Activated CD8-positive, alpha-beta memory T cell treated with anti-CD3 and anti-CD28 coated beads for 48 hours (primary cell): ENCODE data around the gene SPAG9.

Experiments
- DNase-seq, 3 experiments: peaks; one replicate each; pipeline ENCODE4 v3.0.0-alpha.2; 2020; ENCODE audit warnings: low read depth in 2 of 3, low spot score in 2 of 3

The SPAG9 gene

GRCh38 chr17:50939795-50940684 lies 180.6 kb downstream of the SPAG9 start:
- DNase-seq = no peak

- DNase-seq = no peak
Measured at GRCh38 chr17:50939542-50939794, 181.2 kb downstream of the SPAG9 start.

GRCh38 chr17:50938821-50939541 lies 181.7 kb downstream of the SPAG9 start:
- DNase-seq = no peak

- no peak for DNase-seq
Measured at GRCh38 chr17:50935996-50936266, 184.7 kb downstream of the SPAG9 start.

GRCh38 chr17:50935221-50935995 lies 185.3 kb downstream of the SPAG9 start:
- DNase-seq = no peak

- DNase-seq = no peak
Measured at GRCh38 chr17:50934672-50935220, 185.9 kb downstream of the SPAG9 start.

- no peak for DNase-seq
Measured at GRCh38 chr17:50934161-50934560, 186.5 kb downstream of the SPAG9 start.

GRCh38 chr17:50931144-50931908 lies 189.3 kb downstream of the SPAG9 start:
- no peak for DNase-seq

- DNase-seq = no peak
Measured at GRCh38 chr17:50928646-50929045, 192.0 kb downstream of the SPAG9 start.

- no peak for DNase-seq
Measured at GRCh38 chr17:50927287-50927686, 193.4 kb downstream of the SPAG9 start.

GRCh38 chr17:50926523-50926922 lies 194.1 kb downstream of the SPAG9 start:
- DNase-seq = no peak

GRCh38 chr17:50925296-50925891 lies 195.3 kb downstream of the SPAG9 start:
- DNase-seq = no peak

GRCh38 chr17:50924800-50925199 lies 195.9 kb downstream of the SPAG9 start:
- DNase-seq = no peak

GRCh38 chr17:50924300-50924699 lies 196.4 kb downstream of the SPAG9 start:
- no peak for DNase-seq

GRCh38 chr17:50923611-50924010 lies 197.1 kb downstream of the SPAG9 start:
- DNase-seq = no peak

GRCh38 chr17:50922721-50923405 lies 197.8 kb downstream of the SPAG9 start:
- no peak for DNase-seq

GRCh38 chr17:50922107-50922506 lies 198.6 kb downstream of the SPAG9 start:
- DNase-seq = no peak

GRCh38 chr17:50920891-50921586 lies 199.6 kb downstream of the SPAG9 start:
- no peak for DNase-seq

GRCh38 chr17:50920041-50920410 lies 200.6 kb downstream of the SPAG9 start:
- no peak for DNase-seq
